Kidney epithelial cell (primary cell): ENCODE measurements around the gene ATCAY. TPM values are rescaled to one million over a fixed set of nuclear protein-coding genes. Genes with fewer than 3 reads are reported as not detected.
"Not testable (repeated sequence)": the region's sequence is repeated elsewhere in the genome, so short reads cannot be mapped to it uniquely, and the experiment has no call there.

Source experiments
- DNase-seq: peaks from one replicate; pipeline ENCODE4 v3.0.0-alpha.2; 2010; ENCODE audit warnings: low read depth
- H3K27me3 ChIP-seq: 2 replicates; pipeline ENCODE4 v1.6.0; 2011; ENCODE audit warnings: low read length; ENCODE audit not compliant: control insufficient read depth, insufficient read depth
- H3K36me3 ChIP-seq: 2 replicates; pipeline ENCODE4 v1.5.1; 2011; ENCODE audit warnings: low read length; ENCODE audit not compliant: control insufficient read depth, insufficient read depth
- H3K4me3 ChIP-seq: 2 replicates; pipeline ENCODE4 v1.5.1; 2011; ENCODE audit warnings: low read depth, mild to moderate bottlenecking, control low read depth, low read length
- total RNA-seq: library from RNA; depleted of rRNA; stranded (reverse); fragments of >200 nt; gene quantifications from 2 replicates; pipeline ENCODE4 v1.2.3, GENCODE V29; 2015
- TF ChIP-seq, protein P1 (sequence below): IDR thresholded peaks from 2 replicates; pipeline ENCODE4 v1.5.1; 2011; ENCODE audit warnings: mild to moderate bottlenecking, moderate library complexity, low read length, control low read depth, inconsistent platforms; ENCODE audit not compliant: insufficient read depth, poor library complexity, severe bottlenecking

Gene ATCAY
- total RNA-seq, 1 donor from 2014 or later = not detected

GRCh38 chr19:3867971-3868769 lies 12.3 kb upstream of the ATCAY start:
- H3K4me3 ChIP-seq = no peak overlapping the region
- TF ChIP-seq, protein P1, sequence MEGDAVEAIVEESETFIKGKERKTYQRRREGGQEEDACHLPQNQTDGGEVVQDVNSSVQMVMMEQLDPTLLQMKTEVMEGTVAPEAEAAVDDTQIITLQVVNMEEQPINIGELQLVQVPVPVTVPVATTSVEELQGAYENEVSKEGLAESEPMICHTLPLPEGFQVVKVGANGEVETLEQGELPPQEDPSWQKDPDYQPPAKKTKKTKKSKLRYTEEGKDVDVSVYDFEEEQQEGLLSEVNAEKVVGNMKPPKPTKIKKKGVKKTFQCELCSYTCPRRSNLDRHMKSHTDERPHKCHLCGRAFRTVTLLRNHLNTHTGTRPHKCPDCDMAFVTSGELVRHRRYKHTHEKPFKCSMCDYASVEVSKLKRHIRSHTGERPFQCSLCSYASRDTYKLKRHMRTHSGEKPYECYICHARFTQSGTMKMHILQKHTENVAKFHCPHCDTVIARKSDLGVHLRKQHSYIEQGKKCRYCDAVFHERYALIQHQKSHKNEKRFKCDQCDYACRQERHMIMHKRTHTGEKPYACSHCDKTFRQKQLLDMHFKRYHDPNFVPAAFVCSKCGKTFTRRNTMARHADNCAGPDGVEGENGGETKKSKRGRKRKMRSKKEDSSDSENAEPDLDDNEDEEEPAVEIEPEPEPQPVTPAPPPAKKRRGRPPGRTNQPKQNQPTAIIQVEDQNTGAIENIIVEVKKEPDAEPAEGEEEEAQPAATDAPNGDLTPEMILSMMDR = no peak
- no peak for DNase-seq

DNA sequence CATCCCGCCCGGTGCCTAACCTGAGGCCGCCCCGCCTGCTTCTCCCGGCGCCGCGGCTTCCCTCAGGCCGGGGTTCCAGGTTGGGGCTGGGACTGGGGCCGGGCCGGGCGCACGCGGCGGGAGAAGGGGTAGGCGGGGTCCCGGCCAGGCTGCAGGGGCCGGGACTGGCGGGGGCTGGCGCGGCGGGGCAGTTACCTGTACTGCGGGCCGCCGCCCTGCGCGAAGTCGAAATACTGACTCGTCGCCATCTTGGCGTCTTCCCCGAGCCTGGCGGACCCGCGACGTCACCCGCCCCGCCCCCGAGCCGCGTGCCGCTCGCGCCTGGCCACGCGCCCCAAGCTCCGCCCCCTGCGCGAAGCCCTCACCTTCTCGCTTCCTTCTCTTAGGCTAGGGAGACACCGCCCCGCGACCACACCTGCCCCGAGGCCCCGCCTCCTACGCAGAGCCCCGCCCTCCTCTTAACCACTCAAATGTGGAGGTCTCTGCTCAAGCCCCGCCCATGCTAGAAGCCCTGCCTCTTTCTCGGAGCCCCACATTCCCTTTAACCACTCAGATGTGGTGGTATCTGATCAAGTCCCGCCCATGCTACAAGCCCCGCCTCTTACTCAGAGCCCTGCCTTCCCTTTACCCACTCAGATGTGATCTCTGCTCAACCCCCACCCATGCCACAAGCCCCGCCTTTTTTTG lies 11.6 kb upstream of the ATCAY start, which contains the start of gene ZFR2:
ZFR2 (minus strand) TSS at position 269 of the 687 bp plus-strand sequence; CDS start at position 248, 21 bp downstream.
- no peak for DNase-seq
- Histone ChIP-seq H3K27me3 (peaks cover 28% of the 10 kb centered on the region), H3K4me3 (no peak within 1 kb of the TSS), H3K36me3 (no peaks in the 10 kb centered on the region)
- TF ChIP-seq, protein P1 = no peak

More at GRCh38 chr19:3867971-3868769, 12.3 kb upstream of the ATCAY start:
- peaks cover 28% of the 10 kb centered on the region for H3K27me3 ChIP-seq
- H3K36me3 ChIP-seq = no peaks in the 10 kb centered on the region

GRCh38 chr19:3873151-3873550 lies 7.3 kb upstream of the ATCAY start:
- Histone ChIP-seq H3K4me3 (no peak overlapping the region), H3K36me3 (no peaks in the 10 kb centered on the region), H3K27me3 (peaks cover 17% of the 10 kb centered on the region)
- TF ChIP-seq, protein P1 = no peak
- DNase-seq = no peak

DNA sequence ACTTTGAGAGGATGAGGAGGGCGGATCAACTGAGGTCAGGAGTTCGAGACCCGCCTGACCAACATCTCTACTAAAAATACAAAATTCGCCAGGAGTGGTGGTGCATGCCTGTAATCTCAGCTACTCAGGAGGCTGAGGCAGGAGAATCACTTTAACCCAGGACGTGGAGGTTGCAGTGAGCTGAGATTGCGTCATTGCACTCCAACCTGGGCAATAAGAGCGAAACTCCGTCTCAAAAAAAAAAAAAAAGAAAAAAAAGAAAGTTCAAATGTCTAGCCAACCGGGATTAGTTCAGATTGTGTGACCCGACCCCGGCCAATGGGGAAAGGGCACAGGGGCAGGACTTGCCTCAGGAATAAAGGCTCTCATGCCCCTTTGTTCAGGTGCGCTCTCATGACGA lies 5.8 kb upstream of the ATCAY start:
- H3K4me3 ChIP-seq, H3K27me3 ChIP-seq, H3K36me3 ChIP-seq, DNase-seq: not testable (repeated sequence)

- no peaks in the 10 kb centered on the region for H3K36me3 ChIP-seq
- no peak overlapping the region for H3K4me3 ChIP-seq
- TF ChIP-seq, protein P1 = no peak
- no peak for DNase-seq
- peaks cover 24% of the 10 kb centered on the region for H3K27me3 ChIP-seq
Observed at GRCh38 chr19:3879656-3880055, 829 bp upstream of the ATCAY start.

DNA sequence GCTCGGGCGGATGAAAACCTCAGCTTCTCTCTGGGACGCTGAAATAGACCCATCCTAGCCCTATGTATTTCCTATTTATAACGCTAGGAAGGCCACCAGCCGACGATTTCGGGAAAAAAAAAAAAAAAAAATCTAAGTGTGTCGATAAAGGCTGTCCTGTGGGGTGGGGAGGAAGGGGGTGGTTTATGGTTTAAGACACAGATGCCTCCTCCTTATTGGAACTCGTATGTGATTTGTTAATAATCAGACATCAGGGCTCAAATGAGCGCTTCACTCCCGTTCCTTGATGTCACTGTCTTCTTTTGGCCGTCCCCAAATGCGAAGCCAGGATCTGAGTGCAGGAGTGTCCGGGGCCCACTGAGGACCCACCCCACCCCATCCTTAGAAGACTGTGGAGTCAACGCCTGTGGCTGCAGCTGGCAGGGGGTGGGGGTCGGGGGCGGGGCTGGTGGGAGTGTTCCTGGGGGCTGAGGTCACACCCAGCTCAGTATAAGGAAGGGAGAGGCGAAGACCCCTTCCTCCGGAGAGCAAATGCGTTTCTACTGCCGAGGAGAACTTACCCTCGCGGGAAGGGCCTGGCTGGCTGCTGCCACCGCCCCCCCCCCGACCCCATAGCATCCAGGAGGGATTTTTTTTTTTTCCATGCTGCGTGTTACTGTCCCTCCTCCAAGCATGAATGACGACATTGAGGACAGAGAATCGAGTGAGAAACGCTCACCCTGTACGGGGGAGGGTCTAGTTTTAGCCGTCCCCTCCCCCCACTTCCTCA lies 971 bp downstream of the ATCAY start:
- no peak for DNase-seq
- TF ChIP-seq, protein P1 = no peak
- Histone ChIP-seq H3K27me3 (peaks cover 24% of the 10 kb centered on the region), H3K36me3 (no peaks in the 10 kb centered on the region), H3K4me3 (no peak overlapping the region)
